ENCODE data around the gene STXBP5. TPM values are rescaled to one million over a fixed set of nuclear protein-coding genes. Genes with fewer than 3 reads are reported as not detected.
"Not testable (repeated sequence)": the region's sequence is repeated elsewhere in the genome, so short reads cannot be mapped to it uniquely, and the experiment has no call there.

The STXBP5 gene
- total RNA-seq, 1 donor from 2014 or later: 17.1 TPM

DNA sequence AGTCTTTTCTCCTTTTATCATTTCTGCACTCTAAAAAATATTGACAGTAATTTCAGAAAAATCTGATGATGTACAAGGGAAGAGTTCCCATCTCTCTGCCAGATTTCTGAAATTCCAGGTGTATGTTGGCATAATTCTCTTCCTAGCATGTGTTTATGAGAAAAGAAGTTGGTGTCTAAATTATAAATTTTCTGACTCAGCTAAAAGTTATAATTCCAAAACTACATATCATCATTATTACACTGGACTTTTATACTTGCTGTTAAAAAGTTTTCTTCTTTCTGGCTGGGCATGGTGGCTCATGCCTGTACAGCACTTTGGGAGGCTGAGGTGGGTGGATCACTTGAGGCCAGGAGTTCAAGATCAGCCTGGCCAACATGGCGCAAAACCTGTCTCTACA, 168.6 kb downstream of the STXBP5 start:
- no peak for DNase-seq (ENCODE audit: low spot score)

DNA sequence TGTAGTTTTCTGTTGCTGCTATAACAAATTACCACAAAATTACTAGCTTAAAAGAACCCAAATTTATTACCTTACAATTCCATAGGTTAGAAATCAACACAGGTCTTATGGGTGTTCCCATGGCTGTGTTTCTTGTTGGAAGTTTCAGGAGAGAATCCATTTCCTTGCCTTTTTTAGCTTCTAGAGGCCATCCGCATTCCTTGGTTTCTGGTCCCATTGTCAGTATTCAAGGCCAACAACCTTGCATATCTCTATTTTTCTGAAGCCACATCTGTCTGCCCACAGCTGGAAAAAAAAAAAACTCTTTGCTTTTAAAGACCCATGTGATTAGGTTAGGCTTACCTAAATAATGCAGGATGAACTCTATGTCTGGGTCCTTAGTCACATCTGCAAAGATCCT, 174.6 kb downstream of the STXBP5 start:
- no peak for DNase-seq (ENCODE audit: low spot score)

DNA sequence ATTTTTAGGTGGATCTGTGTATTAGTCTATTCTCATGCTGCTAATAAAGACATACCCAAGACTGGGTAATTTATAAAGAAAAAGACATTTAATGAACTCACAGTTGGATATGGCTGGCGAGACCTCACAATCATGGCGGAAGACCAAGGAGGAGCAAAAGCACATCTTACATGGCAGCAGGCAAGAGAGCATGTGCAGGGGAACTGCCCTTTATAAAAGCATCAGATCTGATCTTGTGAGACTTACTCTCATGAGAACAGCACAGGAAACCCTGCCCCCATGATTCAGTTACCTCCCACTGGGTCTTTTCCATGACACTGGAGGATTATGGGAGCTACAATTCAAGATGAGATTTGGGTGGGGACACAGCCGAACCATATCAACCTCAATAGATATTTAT, 176.6 kb downstream of the STXBP5 start:
- DNase-seq (ENCODE audit: low spot score): not testable (repeated sequence)

DNA sequence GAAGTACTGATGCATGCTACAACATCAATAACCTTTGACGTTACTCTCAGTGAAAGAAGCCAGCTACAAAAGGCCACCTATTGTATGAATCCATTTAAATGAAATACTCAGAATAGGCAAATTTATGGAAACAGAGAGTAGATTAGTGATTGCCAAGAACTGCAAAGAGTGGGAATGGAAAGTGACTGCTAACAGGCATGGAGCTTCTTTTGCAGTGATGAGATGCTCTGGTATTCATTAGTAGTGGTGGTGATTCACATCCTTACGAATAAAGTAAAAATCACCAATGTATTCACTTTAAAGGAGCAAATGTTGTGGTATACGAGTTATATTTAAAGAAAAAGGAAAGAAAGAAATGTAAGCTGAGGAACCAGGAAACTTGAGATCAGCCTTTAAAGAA, 177.5 kb downstream of the STXBP5 start:
- no peak for DNase-seq (ENCODE audit: low spot score)

GRCh38 chr6:147382945-147383554, 178.8 kb downstream of the STXBP5 start:
- no peak for DNase-seq (ENCODE audit: low spot score)

DNA sequence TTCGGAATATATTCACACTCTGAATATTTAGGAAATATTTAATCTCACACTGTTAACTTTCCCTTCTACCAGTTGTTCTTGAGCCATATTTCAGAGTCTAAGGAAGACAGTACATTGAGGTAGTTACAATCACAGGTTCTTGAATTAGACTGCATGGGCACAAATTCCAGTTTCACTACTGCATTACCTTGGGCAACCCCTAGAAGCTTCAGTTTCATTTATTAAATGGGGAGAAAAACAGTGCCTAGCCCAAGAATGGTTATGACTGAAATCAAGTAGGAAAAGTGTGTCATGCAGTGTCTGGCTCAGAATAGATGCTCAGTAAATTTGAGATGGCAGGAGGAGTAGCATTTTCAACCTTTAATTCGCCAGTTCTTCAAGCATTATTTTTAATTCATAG, 179.8 kb downstream of the STXBP5 start:
- DNase-seq (ENCODE audit: low spot score): no peak

DNA sequence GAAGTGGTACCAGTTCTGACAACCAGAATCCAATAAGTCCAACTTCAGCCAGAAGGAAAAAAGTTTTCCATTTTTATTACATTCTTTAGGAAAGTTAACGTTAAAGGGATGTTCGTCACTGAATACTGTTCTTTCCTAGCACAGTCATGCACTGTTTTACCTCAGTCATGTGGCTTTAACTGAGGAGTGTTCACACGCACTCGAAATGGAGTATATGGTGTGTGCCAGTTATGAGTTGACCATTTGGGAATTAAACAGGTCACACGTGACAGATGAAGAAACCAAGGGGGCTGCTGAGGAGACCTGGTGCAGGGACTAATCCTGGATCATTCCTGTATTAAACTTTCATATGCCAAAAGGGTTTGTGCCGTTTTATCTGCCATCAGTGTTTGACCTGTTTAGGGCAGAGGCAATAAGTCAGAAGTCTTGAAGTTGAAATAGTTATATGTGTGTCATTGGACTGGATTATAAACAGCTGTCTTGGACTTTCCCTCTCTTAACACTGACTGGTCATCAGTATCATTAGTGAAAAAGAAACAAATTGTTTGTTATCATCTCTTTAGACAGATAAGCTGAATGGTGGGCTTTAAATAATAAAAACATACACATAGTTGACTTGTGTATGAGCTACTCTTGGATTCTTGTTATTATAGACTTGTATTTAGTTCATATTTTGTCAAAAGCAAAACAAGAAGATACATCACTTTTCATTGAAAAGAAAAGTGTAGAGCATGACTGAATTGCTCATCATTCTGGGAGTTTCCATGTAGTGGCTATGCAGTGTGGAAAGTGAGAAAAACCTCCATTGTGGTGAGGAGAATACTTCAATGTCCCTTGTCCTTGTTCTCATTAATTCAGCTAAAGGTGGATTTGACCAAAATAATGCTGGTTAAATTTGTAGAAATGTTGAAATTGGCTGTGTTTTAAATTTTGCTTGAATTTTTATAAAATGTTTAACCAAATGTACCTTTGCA, 180.8 kb downstream of the STXBP5 start:
- DNase-seq (ENCODE audit: low spot score): no peak

GRCh38 chr6:147389463-147389862, 185.2 kb downstream of the STXBP5 start:
- DNase-seq (ENCODE audit: low spot score): no peak

DNA sequence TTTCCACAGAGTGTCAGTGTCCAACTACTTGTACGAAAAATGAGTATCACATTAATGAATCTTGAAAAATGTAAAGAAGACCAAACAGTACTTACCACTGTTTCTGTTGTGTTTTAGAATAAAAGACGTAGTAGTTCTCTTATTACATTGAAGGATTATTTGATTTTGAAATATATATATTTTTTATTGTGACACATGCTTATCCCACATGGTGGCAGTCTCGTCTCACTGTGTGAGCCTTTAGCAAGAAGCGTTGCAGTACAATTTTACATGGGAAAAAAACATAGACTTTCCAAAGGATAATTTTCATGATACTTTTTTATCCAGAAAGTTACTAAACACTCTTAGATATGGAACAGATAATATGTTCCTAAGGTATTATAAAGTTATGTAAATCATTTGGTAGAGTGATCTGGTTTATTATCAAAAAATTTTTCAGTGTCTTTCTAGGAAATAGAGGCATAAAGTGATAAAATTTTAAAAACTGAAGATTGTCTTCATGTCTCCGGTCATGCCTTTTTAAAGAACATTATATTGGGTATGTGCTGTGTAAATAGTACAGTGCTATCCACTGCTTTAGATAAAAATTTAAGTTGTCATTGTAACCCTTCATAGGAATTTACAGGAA, 186.8 kb downstream of the STXBP5 start:
- no peak for DNase-seq (ENCODE audit: low spot score)

DNA sequence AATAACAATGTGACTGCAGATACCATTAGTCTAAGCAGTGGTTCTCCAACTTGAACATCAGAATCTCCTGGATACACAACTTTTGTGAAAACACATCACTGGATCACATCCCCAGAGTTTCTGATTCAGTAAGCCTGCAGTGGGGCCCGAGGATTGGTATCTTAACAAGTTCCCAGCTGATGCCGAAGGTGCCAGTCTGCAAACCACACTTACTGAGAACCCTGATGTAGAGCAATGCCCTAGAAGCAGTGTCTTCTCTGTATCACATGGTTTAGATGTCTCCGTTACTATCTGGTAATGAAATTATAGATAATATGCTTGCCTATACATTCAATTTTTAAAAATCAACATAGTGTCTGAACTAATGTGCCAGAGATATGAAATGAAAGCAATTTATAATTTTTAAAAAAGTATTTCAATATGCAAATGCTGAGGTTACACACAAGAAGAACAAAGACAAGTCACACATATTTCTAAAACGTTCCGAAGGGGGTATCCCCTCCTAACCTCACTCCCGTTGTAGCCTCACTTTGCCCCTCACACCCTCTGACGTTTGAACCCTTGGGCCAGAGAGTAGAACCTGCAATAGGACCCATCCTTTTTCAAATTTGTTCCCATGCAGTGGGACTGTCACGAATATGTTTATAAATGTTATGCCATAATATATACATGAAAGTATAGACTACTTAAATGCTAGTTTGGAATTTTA, 188.9 kb downstream of the STXBP5 start:
- no peak for DNase-seq (ENCODE audit: low spot score)

DNA sequence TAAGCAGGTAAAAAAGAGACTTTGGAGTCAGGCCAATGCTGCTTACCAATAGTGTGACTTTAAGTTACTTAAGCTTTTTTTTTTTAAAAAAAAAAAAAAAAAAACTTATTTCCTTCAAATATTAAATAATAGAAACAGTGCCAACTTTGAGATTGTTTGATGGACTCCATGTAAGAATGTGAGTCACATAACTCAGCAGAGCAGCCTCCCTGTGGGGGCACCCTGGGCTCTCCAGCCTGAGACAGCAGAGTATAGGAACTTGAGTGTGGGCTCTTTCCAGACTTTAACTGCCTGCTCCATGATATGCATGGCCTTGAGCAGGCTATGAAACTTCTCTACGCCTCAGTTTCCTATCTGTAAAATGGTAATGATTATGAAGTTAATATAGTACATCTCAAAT, 190.9 kb downstream of the STXBP5 start:
- no peak for DNase-seq (ENCODE audit: low spot score)

DNA sequence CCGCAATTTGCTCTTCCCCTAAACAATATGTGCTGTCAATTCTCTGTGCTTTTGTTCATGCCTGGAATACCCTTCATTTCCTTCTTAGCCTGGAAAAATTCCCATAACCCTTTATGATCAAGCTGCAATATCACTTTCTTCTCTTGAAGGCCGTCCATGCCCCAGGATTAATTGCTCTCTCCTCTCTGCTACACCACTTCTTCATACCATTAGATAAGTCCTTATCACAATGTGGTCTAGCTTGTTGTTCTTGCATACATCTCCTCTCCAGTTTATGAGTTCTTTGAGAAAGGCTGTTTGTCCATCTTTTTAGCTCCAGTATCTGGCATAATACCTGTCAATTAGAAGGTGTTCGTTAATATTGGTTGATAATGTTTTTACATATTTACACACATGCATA, 193.1 kb downstream of the STXBP5 start:
- DNase-seq (ENCODE audit: low spot score): no peak

- DNase-seq (ENCODE audit: low spot score): no peak
Observed at GRCh38 chr6:147400968-147401367, 196.8 kb downstream of the STXBP5 start.

- no peak for DNase-seq (ENCODE audit: low spot score)
Observed at GRCh38 chr6:147401779-147402178, 197.6 kb downstream of the STXBP5 start.

DNA sequence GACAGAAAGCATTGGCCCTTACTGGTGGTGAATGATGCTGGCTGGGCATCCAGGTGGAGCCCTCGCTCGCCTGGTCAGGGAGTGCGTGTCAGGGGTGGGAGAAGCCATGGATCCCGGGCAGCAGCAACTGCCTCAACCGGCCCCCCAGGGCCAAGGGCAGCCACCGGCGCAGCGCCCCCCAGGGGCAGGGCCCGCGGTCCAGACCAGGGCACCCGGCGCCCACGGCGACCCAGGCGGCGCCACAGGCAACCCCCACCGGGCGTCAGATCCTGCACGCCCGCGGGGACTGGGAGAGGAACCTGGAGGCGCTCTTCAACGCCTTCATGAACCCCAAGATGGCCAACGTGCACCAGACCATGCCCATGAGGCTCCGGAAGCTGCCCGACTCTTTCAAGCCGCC, 202.6 kb downstream of the STXBP5 start:
- DNase-seq (ENCODE audit: low spot score): no peak

GRCh38 chr6:147407571-147407970, 203.4 kb downstream of the STXBP5 start:
- no peak for DNase-seq (ENCODE audit: low spot score)

GRCh38 chr6:147416622-147417021, 212.4 kb downstream of the STXBP5 start:
- DNase-seq (ENCODE audit: low spot score): no peak

GRCh38 chr6:147417954-147418353, 213.7 kb downstream of the STXBP5 start:
- DNase-seq (ENCODE audit: low spot score): no peak

- no peak for DNase-seq (ENCODE audit: low spot score)
Observed at GRCh38 chr6:147418523-147418922, 214.3 kb downstream of the STXBP5 start.

DNA sequence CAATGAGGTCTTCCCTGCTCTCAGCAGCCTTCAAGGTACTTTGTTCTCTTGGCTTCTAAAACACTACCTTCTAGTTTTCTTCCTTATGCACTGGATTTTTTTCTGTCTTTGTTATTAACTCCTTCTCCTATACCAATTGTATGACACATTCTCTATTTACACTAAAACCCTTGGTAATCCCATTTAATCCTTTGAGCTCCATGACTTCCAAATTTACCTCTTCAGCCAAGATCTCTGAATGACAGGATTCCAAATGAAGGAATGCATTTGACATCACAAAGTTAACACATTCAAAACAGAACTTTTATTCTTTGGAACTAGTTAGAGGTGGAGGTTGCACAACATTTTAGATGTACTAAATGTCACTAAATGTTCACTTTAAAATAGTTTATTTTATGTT, 217.7 kb downstream of the STXBP5 start:
- no peak for DNase-seq (ENCODE audit: low spot score)

DNA sequence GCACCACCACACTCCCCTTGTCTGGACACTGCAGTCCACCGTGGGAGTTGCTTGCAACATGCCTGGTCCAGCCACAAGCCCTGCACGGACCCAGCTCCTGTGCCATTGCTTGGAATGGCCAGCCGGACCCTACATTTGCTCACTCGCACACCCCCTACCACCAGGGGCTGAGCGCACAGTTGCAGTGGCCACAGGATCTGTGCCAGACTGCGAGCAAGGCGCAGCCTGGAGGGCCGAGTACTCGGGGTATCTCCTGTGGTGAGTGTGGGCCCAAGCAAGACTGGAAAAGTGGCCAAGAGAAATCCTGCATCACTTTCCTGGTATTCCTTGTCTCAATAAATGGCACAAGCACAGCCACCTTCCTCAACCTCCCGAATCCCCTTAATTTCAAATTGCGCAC, 218.9 kb downstream of the STXBP5 start:
- DNase-seq (ENCODE audit: low spot score): no peak

- DNase-seq (ENCODE audit: low spot score): no peak
Observed at GRCh38 chr6:147429794-147430193, 225.6 kb downstream of the STXBP5 start.
